ENCODE data around the gene MKLN1. TPM values are rescaled to one million over a fixed set of nuclear protein-coding genes. Genes with fewer than 3 reads are reported as not detected.

The MKLN1 gene
- polyA plus RNA-seq, 1 of the 3 experiments (the other 2 are of a cell fraction), result 11.0 TPM

DNA sequence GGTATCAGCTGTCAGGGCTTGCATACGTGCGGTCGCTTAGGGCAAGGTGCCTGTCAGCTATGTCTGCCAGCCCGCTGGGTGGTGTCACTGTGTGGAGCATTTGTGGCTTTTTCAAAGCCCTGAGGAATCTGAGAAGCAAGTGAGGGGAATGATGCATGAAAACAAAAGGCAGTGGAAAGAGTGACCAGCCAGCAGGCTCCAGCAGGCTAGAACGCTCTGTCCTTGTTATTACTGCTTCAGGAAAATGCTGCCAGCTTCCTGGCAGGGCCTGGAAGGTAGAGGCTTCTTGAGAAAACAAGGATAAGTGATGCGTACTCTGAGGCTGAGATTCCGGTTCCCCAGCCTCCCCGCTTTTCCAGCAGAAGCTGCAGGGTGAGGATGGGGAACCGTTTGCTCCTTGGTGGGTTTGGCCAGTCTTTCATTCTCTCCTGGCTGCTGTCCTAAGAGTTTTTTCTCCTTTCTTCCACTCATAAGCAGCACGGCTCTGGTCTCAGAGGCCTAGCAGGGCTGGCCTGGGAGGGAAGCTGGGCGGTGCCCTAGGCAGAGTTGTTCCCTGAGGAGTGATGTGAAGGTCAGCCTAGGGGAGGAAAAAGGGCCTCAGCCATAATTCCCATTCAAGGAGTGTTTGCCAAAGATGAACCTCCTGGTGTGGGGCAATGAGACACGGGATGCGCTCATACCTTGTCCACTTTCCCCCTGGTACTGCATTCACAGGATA, 42.8 kb upstream of the MKLN1 start:
- 83% methylated on average over 13 of the region's 13 CpGs for WGBS (ENCODE audit: low lambda C conversion rate)
- no peaks in the 10 kb centered on the region for H3K9me3 ChIP-seq
- no peaks in the 10 kb centered on the region for H3F3A ChIP-seq (replicated peaks; ENCODE audit: insufficient read depth)
- H3K79me2 ChIP-seq (ENCODE audit: insufficient read depth), result no peaks in the 10 kb centered on the region
- DNase-seq, result no peak
- ChIA-PET CTCF (interaction anchor here (0.5 to 1.2 kb wide), 3 partner anchors 10 to 1217 kb away, joined by 3 to 5 read pairs (median 3); no protein-coding TSS in a partner anchor), POLR2A (no interaction called here)
- no peak overlapping the region; the same call in 1 of the 2 replicates for H2AFZ ChIP-seq (ENCODE audit: low read depth)
- no peaks in the 10 kb centered on the region for H3K36me3 ChIP-seq (replicated peaks in 1 of 2; ENCODE audit: control insufficient read depth in 1 of 2, insufficient read depth in 2 of 2, low read length in 1 of 2)
- TF ChIP-seq SMC3 (IDR thresholded peaks at IDR 0.05; ENCODE audit: low read depth, low read length) (no peak), TEAD4 (IDR thresholded peaks at IDR 0.05; ENCODE audit: borderline replicate concordance, insufficient read depth) (no peak), GATA2 (CRISPR knock-in tag; IDR thresholded peaks at IDR 0.05) (no peak), EZH2phosphoT487 (IDR thresholded peaks at IDR 0.05; ENCODE audit: borderline replicate concordance, low read depth) (no peak), CHD2 (IDR thresholded peaks at IDR 0.05; ENCODE audit: low read length, partially characterized antibody) (no peak), MXI1 (IDR thresholded peaks at IDR 0.05; ENCODE audit: low read depth, low read length) (no peak), GABPA (IDR thresholded peaks at IDR 0.05; ENCODE audit: low read depth) (no peak), RAD21 (IDR thresholded peaks at IDR 0.05; ENCODE audit: low read length) (no peak)
- TF ChIP-seq, protein P1, sequence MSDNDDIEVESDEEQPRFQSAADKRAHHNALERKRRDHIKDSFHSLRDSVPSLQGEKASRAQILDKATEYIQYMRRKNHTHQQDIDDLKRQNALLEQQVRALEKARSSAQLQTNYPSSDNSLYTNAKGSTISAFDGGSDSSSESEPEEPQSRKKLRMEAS (IDR thresholded peaks at IDR 0.05; ENCODE audit: low read depth), result no peak
- TF ChIP-seq, protein P2, sequence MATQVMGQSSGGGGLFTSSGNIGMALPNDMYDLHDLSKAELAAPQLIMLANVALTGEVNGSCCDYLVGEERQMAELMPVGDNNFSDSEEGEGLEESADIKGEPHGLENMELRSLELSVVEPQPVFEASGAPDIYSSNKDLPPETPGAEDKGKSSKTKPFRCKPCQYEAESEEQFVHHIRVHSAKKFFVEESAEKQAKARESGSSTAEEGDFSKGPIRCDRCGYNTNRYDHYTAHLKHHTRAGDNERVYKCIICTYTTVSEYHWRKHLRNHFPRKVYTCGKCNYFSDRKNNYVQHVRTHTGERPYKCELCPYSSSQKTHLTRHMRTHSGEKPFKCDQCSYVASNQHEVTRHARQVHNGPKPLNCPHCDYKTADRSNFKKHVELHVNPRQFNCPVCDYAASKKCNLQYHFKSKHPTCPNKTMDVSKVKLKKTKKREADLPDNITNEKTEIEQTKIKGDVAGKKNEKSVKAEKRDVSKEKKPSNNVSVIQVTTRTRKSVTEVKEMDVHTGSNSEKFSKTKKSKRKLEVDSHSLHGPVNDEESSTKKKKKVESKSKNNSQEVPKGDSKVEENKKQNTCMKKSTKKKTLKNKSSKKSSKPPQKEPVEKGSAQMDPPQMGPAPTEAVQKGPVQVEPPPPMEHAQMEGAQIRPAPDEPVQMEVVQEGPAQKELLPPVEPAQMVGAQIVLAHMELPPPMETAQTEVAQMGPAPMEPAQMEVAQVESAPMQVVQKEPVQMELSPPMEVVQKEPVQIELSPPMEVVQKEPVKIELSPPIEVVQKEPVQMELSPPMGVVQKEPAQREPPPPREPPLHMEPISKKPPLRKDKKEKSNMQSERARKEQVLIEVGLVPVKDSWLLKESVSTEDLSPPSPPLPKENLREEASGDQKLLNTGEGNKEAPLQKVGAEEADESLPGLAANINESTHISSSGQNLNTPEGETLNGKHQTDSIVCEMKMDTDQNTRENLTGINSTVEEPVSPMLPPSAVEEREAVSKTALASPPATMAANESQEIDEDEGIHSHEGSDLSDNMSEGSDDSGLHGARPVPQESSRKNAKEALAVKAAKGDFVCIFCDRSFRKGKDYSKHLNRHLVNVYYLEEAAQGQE (IDR thresholded peaks at IDR 0.05; ENCODE audit: low read depth, low read length), result no peak
- TF ChIP-seq, protein P3, sequence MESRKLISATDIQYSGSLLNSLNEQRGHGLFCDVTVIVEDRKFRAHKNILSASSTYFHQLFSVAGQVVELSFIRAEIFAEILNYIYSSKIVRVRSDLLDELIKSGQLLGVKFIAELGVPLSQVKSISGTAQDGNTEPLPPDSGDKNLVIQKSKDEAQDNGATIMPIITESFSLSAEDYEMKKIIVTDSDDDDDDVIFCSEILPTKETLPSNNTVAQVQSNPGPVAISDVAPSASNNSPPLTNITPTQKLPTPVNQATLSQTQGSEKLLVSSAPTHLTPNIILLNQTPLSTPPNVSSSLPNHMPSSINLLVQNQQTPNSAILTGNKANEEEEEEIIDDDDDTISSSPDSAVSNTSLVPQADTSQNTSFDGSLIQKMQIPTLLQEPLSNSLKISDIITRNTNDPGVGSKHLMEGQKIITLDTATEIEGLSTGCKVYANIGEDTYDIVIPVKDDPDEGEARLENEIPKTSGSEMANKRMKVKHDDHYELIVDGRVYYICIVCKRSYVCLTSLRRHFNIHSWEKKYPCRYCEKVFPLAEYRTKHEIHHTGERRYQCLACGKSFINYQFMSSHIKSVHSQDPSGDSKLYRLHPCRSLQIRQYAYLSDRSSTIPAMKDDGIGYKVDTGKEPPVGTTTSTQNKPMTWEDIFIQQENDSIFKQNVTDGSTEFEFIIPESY (IDR thresholded peaks at IDR 0.05; ENCODE audit: borderline replicate concordance, low read depth), result no peak
- no peak overlapping the region for H3K4me2 ChIP-seq
- H3K9ac ChIP-seq, result no peak overlapping the region
- no peak overlapping the region for H3K27ac ChIP-seq (ENCODE audit: low read depth in 2 of 2, low read length in 1 of 2)
- no peaks in the 10 kb centered on the region for H3K4me1 ChIP-seq (ENCODE audit: control insufficient read depth in 1 of 2, insufficient read depth in 2 of 2, low read depth in 1 of 2, low read length in 1 of 2)
- no peaks in the 10 kb centered on the region for H3K27me3 ChIP-seq (ENCODE audit: insufficient read depth)
- H3K4me3 ChIP-seq (ENCODE audit: low read depth in 2 of 2, low read length in 1 of 2), result no peak overlapping the region
- H3K9me2 ChIP-seq, result no peaks in the 10 kb centered on the region
- H4K20me1 ChIP-seq (ENCODE audit: insufficient read depth), result no peaks in the 10 kb centered on the region

Data from SK-N-SH (cell line).